DND-41 (cell line): ENCODE data around the gene GJD4.

Source experiments
- CTCF ChIP-seq: IDR thresholded peaks from 2 replicates; pipeline ENCODE4 v1.5.1; 2012; ENCODE audit warnings: borderline replicate concordance, low read length, moderate library complexity, mild to moderate bottlenecking; ENCODE audit not compliant: poor library complexity, severe bottlenecking; ENCODE audit errors: extremely low read depth
- EZH2 ChIP-seq: IDR thresholded peaks from 3 replicates; pipeline ENCODE4 v1.6.1; 2012; ENCODE audit warnings: borderline replicate concordance, low read depth, mild to moderate bottlenecking, moderate library complexity, low read length, inconsistent platforms; ENCODE audit not compliant: severe bottlenecking

- TF ChIP-seq CTCF (no peak), EZH2 (no peak)
Measured at GRCh38 chr10:35575640-35576039, 29.5 kb upstream of the GJD4 start.
